ENCODE data around the gene SH3D19.

GRCh38 chr4:151313306-151314009 is 11.9 kb downstream of the SH3D19 start:
- no peak for TF ChIP-seq CTCF (IDR thresholded peaks at IDR 0.05)
- no peak for TF ChIP-seq POLR2A (IDR thresholded peaks at IDR 0.05)

Measured in Peyer's patch (tissue), 4 donors.